T-helper 17 cell (primary cell): ENCODE measurements around the gene CATSPERB. TPM values are rescaled to one million over a fixed set of nuclear protein-coding genes. Genes with fewer than 3 reads are reported as not detected.

Source experiments
- ATAC-seq: fragments of 150-1000 bp; cut with Tn5 transposase; 2 replicates; pipeline ENCODE4 v1.10.0; 2021; ENCODE audit warnings: mild to moderate bottlenecking, moderate library complexity
- DNase-seq, 3 donors: peaks; one replicate each; pipeline versions ENCODE4 v3.0.0 to v3.0.0-alpha.2; 2020 to 2021
- H3K9me3 ChIP-seq: one replicate; pipeline ENCODE4 v1.7.0; 2013; ENCODE audit warnings: low read length, mild to moderate bottlenecking; ENCODE audit not compliant: control insufficient read depth, poor library complexity, severe bottlenecking
- H3K27ac Mint-ChIP-seq: one replicate; pipeline ENCODE4 v1.8.0; 2022; ENCODE audit warnings: mild to moderate bottlenecking, moderate library complexity, mixed read lengths
- H3K27me3 Mint-ChIP-seq: one replicate; pipeline ENCODE4 v1.8.0; 2022; ENCODE audit warnings: mixed read lengths
- H3K36me3 Mint-ChIP-seq: one replicate; pipeline ENCODE4 v1.8.0; 2022; ENCODE audit warnings: low read depth, mixed read lengths
- H3K4me1 Mint-ChIP-seq: one replicate; pipeline ENCODE4 v1.8.0; 2022; ENCODE audit warnings: mild to moderate bottlenecking, mixed read lengths
- H3K4me3 Mint-ChIP-seq: one replicate; pipeline ENCODE4 v1.8.0; 2022; ENCODE audit warnings: mild to moderate bottlenecking, moderate library complexity, mixed read lengths
- total RNA-seq, 4 donors: library from RNA in 2 of 4; stranded (reverse) in 2 of 4; gene quantifications; one replicate each; pipeline ENCODE4 v1.2.3 and lab custom pipeline; 2022 to 2026

Gene CATSPERB
- 1 to 10 TPM; 2.2 to 4.1 TPM for total RNA-seq
- 6.4 to 6.6 reads per million in 2 donors for total RNA-seq (lab: John Stamatoyannopoulos, UW)

GRCh38 chr14:91731986-91732385 lies at the start of gene CATSPERB:
Gene CATSPERB, minus strand, starts transcription at chr14:91732086. Its CDS starts 2,607 bp downstream, at chr14:91729479.
- Mint-ChIP-seq H3K4me1 (no peaks in the 10 kb centered on the region), H3K27ac (no peak within 1 kb of the TSS), H3K36me3 (peaks cover 4% of the 10 kb centered on the region), H3K27me3 (peaks cover 6% of the 10 kb centered on the region), H3K4me3 (no peak within 1 kb of the TSS)
- DNase-seq = no peak
- ATAC-seq = no peak
- no peaks in the 10 kb centered on the region for H3K9me3 ChIP-seq

- no peaks in the 10 kb centered on the region for H3K9me3 ChIP-seq
- DNase-seq (no peak), ATAC-seq (no peak)
- Mint-ChIP-seq H3K4me1 (peaks cover 11% of the 10 kb centered on the region), H3K36me3 (peaks cover 6% of the 10 kb centered on the region), H3K4me3 (no peak overlapping the region), H3K27ac (no peak overlapping the region), H3K27me3 (no peaks in the 10 kb centered on the region)
Observed at GRCh38 chr14:91780452-91780851, 48.6 kb upstream of the CATSPERB start.

- no peak overlapping the region for H3K4me3 Mint-ChIP-seq
- ATAC-seq (no peak), DNase-seq (no peak)
- H3K27ac Mint-ChIP-seq = no peak overlapping the region
- no peaks in the 10 kb centered on the region for H3K27me3 Mint-ChIP-seq
- H3K36me3 Mint-ChIP-seq = peaks cover 6% of the 10 kb centered on the region
- peaks cover 23% of the 10 kb centered on the region for H3K4me1 Mint-ChIP-seq
- no peaks in the 10 kb centered on the region for H3K9me3 ChIP-seq
Observed at GRCh38 chr14:91778217-91778616, 46.3 kb upstream of the CATSPERB start.

GRCh38 chr14:91774140-91775096 lies 42.5 kb upstream of the CATSPERB start:
- H3K4me1 Mint-ChIP-seq = peaks cover 23% of the 10 kb centered on the region
- H3K27me3 Mint-ChIP-seq = no peaks in the 10 kb centered on the region
- DNase-seq = no peak
- H3K4me3 Mint-ChIP-seq = no peak overlapping the region
- peaks cover 3% of the 10 kb centered on the region for H3K36me3 Mint-ChIP-seq
- peak overlapping the region; percentile 71 for H3K27ac Mint-ChIP-seq
- no peaks in the 10 kb centered on the region for H3K9me3 ChIP-seq
- ATAC-seq = no peak

GRCh38 chr14:91770185-91770584 lies 38.3 kb upstream of the CATSPERB start:
- peaks cover 9% of the 10 kb centered on the region for H3K4me1 Mint-ChIP-seq
- no peak for ATAC-seq
- H3K9me3 ChIP-seq = no peaks in the 10 kb centered on the region
- H3K36me3 Mint-ChIP-seq = no peaks in the 10 kb centered on the region
- no peak overlapping the region for H3K27ac Mint-ChIP-seq
- no peaks in the 10 kb centered on the region for H3K27me3 Mint-ChIP-seq
- no peak for DNase-seq
- H3K4me3 Mint-ChIP-seq = no peak overlapping the region

GRCh38 chr14:91755570-91756295 lies 23.8 kb upstream of the CATSPERB start:
- Mint-ChIP-seq H3K27me3 (no peaks in the 10 kb centered on the region), H3K36me3 (peaks cover 3% of the 10 kb centered on the region), H3K27ac (no peak overlapping the region), H3K4me1 (peaks cover 2% of the 10 kb centered on the region), H3K4me3 (no peak overlapping the region)
- DNase-seq (no peak), ATAC-seq (no peak)
- no peaks in the 10 kb centered on the region for H3K9me3 ChIP-seq

- ATAC-seq (no peak), DNase-seq (no peak)
- peaks cover 2% of the 10 kb centered on the region for H3K4me1 Mint-ChIP-seq
- H3K36me3 Mint-ChIP-seq = no peaks in the 10 kb centered on the region
- no peak overlapping the region for H3K4me3 Mint-ChIP-seq
- H3K27ac Mint-ChIP-seq = no peak overlapping the region
- no peaks in the 10 kb centered on the region for H3K27me3 Mint-ChIP-seq
- H3K9me3 ChIP-seq = no peaks in the 10 kb centered on the region
Observed at GRCh38 chr14:91754819-91755218, 22.9 kb upstream of the CATSPERB start.

GRCh38 chr14:91754185-91754584 lies 22.3 kb upstream of the CATSPERB start:
- no peak overlapping the region for H3K27ac Mint-ChIP-seq
- H3K4me1 Mint-ChIP-seq = peaks cover 4% of the 10 kb centered on the region
- ATAC-seq = no peak
- H3K9me3 ChIP-seq = no peaks in the 10 kb centered on the region
- no peak for DNase-seq
- H3K27me3 Mint-ChIP-seq = no peaks in the 10 kb centered on the region
- no peak overlapping the region for H3K4me3 Mint-ChIP-seq
- H3K36me3 Mint-ChIP-seq = no peaks in the 10 kb centered on the region

GRCh38 chr14:91753501-91754128 lies 21.7 kb upstream of the CATSPERB start:
- no peak overlapping the region for H3K27ac Mint-ChIP-seq
- H3K27me3 Mint-ChIP-seq = no peaks in the 10 kb centered on the region
- H3K36me3 Mint-ChIP-seq = no peaks in the 10 kb centered on the region
- no peak for ATAC-seq
- H3K4me3 Mint-ChIP-seq = no peak overlapping the region
- no peaks in the 10 kb centered on the region for H3K9me3 ChIP-seq
- H3K4me1 Mint-ChIP-seq = peaks cover 4% of the 10 kb centered on the region
- no peak for DNase-seq

- no peak overlapping the region for H3K27ac Mint-ChIP-seq
- ATAC-seq (no peak), DNase-seq (no peak)
- no peaks in the 10 kb centered on the region for H3K36me3 Mint-ChIP-seq
- no peaks in the 10 kb centered on the region for H3K27me3 Mint-ChIP-seq
- no peak overlapping the region for H3K4me3 Mint-ChIP-seq
- no peaks in the 10 kb centered on the region for H3K9me3 ChIP-seq
- peaks cover 4% of the 10 kb centered on the region for H3K4me1 Mint-ChIP-seq
Observed at GRCh38 chr14:91752961-91753360, 21.1 kb upstream of the CATSPERB start.

- H3K27me3 Mint-ChIP-seq = no peaks in the 10 kb centered on the region
- no peaks in the 10 kb centered on the region for H3K9me3 ChIP-seq
- no peak overlapping the region for H3K27ac Mint-ChIP-seq
- no peak for ATAC-seq
- no peaks in the 10 kb centered on the region for H3K36me3 Mint-ChIP-seq
- DNase-seq = no peak
- no peak overlapping the region for H3K4me3 Mint-ChIP-seq
- peaks cover 4% of the 10 kb centered on the region for H3K4me1 Mint-ChIP-seq
Observed at GRCh38 chr14:91751719-91752118, 19.8 kb upstream of the CATSPERB start.

- ATAC-seq = no peak
- DNase-seq = no peak
- Mint-ChIP-seq H3K4me3 (no peak overlapping the region), H3K4me1 (peaks cover 4% of the 10 kb centered on the region), H3K27me3 (no peaks in the 10 kb centered on the region), H3K27ac (no peak overlapping the region), H3K36me3 (no peaks in the 10 kb centered on the region)
- no peaks in the 10 kb centered on the region for H3K9me3 ChIP-seq
Observed at GRCh38 chr14:91750634-91751198, 18.8 kb upstream of the CATSPERB start.

GRCh38 chr14:91749868-91750267 lies 18.0 kb upstream of the CATSPERB start:
- no peak for ATAC-seq
- no peaks in the 10 kb centered on the region for H3K9me3 ChIP-seq
- Mint-ChIP-seq H3K36me3 (no peaks in the 10 kb centered on the region), H3K4me3 (no peak overlapping the region), H3K27me3 (no peaks in the 10 kb centered on the region), H3K4me1 (peaks cover 4% of the 10 kb centered on the region), H3K27ac (no peak overlapping the region)
- DNase-seq = no peak
